Fibroblast of skin of abdomen (primary cell): ENCODE results near the gene MTUS2.

Experiments used
- DNase-seq: peaks from one replicate; pipeline ENCODE4 v3.0.0-alpha.2; 2013

Gene MTUS2

GRCh38 chr13:29422015-29422414, 601.9 kb downstream of the MTUS2 start:
- DNase-seq, result no peak

- no peak for DNase-seq
Measured at GRCh38 chr13:29423050-29423449, 602.9 kb downstream of the MTUS2 start.

GRCh38 chr13:29427937-29428309, 607.8 kb downstream of the MTUS2 start:
- DNase-seq, result no peak

GRCh38 chr13:29428310-29429181, 608.4 kb downstream of the MTUS2 start:
- DNase-seq, result no peak

GRCh38 chr13:29429286-29429900, 609.3 kb downstream of the MTUS2 start:
- peak; percentile 72 for DNase-seq

GRCh38 chr13:29434217-29434945, 614.2 kb downstream of the MTUS2 start:
- no peak for DNase-seq

- DNase-seq, result peak; percentile 99
Measured at GRCh38 chr13:29435125-29435911, 615.2 kb downstream of the MTUS2 start.

- peak; percentile 78 for DNase-seq
Measured at GRCh38 chr13:29436291-29436690, 616.2 kb downstream of the MTUS2 start.

GRCh38 chr13:29436721-29437280, 616.7 kb downstream of the MTUS2 start:
- no peak for DNase-seq

GRCh38 chr13:29438769-29439168, 618.6 kb downstream of the MTUS2 start:
- no peak for DNase-seq

- DNase-seq, result no peak
Measured at GRCh38 chr13:29439601-29440388, 619.7 kb downstream of the MTUS2 start.

GRCh38 chr13:29441306-29441705, 621.2 kb downstream of the MTUS2 start:
- no peak for DNase-seq

- no peak for DNase-seq
Measured at GRCh38 chr13:29446016-29446415, 625.9 kb downstream of the MTUS2 start.

GRCh38 chr13:29448174-29448573, 628.0 kb downstream of the MTUS2 start:
- no peak for DNase-seq

- DNase-seq, result no peak
Measured at GRCh38 chr13:29449726-29450125, 629.6 kb downstream of the MTUS2 start.

- no peak for DNase-seq
Measured at GRCh38 chr13:29451976-29452375, 631.8 kb downstream of the MTUS2 start.

- DNase-seq, result peak; percentile 74
Measured at GRCh38 chr13:29452773-29453616, 632.9 kb downstream of the MTUS2 start.

GRCh38 chr13:29453617-29454011, 633.5 kb downstream of the MTUS2 start:
- DNase-seq, result peak; percentile 49

- DNase-seq, result no peak
Measured at GRCh38 chr13:29454931-29455481, 634.9 kb downstream of the MTUS2 start.

GRCh38 chr13:29456419-29456818, 636.3 kb downstream of the MTUS2 start:
- DNase-seq, result no peak
